Measurements from ENCODE around the gene BMP2K.

Gene BMP2K

DNA sequence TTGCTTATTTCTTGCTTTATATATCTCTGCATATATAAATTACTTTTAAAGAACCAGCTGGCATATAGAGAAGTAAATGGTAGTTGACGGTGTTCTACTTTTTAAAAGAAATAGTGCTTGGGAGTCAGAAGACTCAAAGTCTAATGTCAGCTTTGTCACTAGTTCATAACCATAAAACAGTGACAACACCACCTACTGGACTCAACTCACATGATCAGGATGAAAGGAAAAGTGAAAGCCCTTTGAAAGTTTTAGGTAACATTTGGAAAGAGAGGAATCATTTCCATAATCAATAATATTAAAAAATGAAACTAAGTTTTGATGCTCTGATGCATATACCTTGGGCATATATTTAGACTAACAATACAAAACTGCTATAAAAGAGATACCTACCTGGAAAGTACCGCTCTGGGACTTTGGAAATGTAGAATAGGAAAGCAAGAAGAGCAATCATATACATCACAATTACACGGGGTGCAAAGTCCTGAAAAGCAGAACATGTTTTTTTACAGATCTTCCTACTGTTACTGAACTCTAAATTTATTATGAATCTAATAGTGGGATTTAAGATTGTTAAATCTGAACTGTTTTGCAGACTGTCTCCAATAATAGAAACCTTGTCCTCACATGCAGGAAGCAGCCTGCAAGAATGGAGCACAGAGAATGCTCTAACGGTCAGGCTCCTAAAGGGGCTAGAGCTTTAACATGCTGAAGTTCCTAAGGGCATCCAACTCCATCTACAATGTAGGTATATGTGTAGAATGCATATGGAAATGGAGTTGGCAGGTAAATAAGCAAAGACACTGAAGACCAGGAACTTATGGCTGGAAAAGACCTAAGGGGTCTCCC is 147.5 kb downstream of the BMP2K start:
- DNase-seq (ENCODE audit: low read depth in 3 of 3, low spot score in 1 of 3): no peak

DNA sequence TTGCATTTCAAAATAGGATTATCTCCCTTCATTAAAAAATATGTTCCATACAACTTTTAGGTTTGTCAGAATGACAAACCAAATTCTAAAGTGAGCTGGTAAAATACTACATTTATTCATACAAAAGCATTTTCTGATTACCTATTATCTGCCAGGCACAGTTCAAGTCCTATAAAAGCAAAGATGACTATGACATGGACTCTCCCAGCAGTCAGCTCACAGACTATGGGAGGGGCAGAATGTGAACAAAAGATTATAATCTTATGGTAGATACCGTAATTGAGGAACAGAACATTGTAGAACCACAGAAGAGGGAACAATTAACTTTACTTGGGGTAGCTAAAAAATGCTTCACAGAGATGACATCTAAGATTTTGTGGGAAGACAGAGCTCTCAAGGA is 150.7 kb downstream of the BMP2K start:
- DNase-seq (ENCODE audit: low read depth in 3 of 3, low spot score in 1 of 3): no peak

DNA sequence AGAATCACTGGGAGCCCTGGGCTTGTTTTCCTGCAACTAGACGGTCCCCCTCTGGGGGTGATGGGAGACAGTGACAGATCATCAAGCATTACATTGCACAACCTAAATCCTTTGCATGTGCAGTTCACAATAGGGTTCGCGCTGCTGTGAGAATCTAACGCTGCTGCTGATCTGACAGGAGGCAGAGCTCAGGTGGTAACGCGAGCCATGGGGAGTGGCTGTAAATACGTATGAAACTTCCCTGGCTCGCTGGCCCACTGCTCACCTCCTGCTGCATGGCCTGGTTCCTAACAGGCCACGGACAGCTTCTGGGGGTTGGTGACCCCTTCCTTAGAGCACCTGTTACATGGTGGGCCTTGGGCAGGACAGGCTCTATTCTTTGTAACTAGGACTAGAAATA is 152.7 kb downstream of the BMP2K start:
- DNase-seq (ENCODE audit: low read depth in 3 of 3, low spot score in 1 of 3): no peak

DNA sequence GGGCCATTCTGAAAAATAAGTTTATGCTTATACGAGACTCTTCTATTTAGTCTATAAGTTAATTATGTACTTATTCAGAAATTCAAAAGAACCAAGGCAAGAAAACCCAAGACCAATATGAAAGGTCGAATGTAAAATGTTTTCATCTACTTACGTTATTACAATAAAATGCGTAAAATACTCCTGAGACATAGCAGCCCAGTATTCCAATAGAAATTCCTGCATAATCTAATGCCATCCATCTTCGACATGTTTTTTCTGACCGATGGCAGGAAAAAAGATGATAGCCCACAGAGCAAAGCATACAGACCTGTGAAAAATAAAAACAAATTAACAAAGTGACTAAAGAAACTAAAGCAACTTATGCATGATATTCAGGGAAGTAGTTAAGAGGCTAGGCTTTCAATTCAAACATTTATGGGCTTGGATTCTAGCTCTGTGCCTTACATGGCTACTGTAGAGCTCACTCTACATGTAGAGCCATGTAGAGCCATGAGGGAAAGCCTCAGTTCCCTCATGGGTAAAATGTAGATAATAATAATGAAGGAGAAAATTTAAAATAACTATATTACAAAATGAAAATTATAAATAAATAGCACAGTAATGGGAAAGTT is 154.0 kb downstream of the BMP2K start:
- DNase-seq (ENCODE audit: low read depth in 3 of 3, low spot score in 1 of 3): no peak

DNA sequence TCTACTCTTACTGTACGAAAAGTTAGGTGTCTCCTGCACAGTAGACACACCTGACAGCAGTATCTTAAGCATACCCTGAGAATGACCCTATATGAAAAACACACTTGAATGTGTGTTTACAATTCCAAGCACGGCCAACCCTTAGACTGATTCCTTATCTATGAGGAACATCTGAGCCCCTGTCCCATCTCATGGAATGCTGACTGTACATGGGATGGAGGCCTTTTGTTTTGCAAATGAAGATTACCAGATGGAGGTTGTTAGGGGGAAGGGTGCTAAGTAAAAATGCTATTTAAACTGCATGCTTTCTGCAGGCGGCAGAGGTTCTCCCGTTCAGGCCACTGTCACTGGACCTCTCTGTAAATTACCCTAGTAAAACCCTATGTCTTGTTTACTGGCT is 160.8 kb downstream of the BMP2K start:
- DNase-seq (ENCODE audit: low read depth in 3 of 3, low spot score in 1 of 3): no peak

DNA sequence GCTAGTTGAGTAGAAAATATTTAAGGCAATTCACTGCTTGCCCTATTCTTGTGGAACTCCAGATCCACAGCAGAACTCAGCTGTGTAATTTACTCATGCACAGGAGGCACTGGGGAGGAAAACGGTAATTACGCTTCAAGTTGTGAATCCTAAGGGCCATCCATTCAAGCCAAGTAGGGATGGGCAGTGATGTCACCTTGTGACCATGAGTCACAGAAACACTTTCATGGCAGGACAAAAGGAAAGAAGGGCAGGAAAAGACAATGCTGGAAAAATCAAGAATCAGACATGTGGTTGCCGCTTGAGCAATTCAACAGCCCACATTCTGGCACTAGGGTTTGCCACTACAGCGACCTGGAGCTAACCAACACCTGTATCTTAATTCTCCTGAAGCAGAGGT is 161.7 kb downstream of the BMP2K start:
- no peak for DNase-seq (ENCODE audit: low read depth in 3 of 3, low spot score in 1 of 3)

DNA sequence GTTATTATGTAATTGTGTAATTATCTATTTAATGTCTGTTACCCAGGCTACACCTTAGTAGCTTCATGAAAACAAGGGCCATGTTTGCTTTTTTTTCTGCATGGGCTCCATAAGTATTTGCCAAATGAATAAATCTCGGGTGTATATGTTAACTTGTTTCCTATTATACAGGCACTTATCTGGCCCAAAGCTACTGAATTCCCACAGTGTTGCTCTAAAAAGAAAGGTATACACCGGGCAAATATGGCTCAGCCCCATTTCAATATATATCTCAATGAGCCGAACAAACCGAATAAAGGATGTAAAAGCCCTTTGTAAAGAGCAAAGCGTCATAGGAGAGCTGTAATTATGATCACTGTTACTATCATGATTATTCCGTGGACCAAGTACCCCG is 162.3 kb downstream of the BMP2K start:
- DNase-seq (ENCODE audit: low read depth in 3 of 3, low spot score in 1 of 3): no peak

DNA sequence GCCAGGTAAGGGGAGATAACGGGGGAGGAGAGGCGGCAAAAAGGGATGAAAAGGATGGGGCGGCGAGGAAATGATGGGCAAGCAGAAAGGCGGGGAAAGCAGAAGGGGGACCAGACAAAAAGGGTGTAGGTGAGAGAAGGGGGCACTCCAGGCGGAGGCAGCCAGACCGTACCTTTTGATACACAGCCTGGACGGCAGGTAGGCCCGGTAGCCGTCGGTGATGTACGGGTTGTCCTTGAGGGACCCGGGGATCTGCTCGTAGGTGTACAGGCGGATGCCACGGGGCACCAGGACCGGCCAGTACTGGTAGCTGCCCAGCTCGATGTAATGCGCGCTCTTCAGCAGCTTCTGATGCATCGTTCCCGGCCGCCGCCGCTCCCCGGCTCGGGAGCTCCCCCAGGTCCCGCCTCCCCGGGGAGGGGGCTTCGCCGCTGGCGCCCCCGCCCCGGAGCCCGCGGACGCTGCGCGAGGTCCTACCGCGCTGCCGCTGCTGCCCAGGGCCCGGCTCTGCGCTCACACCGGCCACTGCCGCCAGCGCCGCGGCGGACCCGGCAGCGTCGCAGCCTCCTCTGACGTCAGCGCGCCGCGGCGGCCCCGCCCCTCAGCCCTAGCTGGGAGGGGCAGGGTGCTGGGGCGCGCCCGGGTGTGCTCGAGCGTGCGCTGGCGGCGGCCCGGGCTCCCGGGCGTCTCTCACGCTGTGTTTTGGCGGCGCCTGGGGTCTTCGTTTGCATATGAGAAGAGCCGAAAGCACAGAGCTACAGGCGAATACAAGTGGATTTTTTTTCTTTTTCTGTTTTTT is 162.9 kb downstream of the BMP2K start, which contains the start of gene PAQR3:
TSS of gene PAQR3 (minus strand) at position 571 of the 799 bp plus-strand sequence. CDS start at position 357, 214 bp downstream.
- peak; percentile 42 to 84 (median 66) for DNase-seq (ENCODE audit: low read depth in 3 of 3, low spot score in 1 of 3)

DNA sequence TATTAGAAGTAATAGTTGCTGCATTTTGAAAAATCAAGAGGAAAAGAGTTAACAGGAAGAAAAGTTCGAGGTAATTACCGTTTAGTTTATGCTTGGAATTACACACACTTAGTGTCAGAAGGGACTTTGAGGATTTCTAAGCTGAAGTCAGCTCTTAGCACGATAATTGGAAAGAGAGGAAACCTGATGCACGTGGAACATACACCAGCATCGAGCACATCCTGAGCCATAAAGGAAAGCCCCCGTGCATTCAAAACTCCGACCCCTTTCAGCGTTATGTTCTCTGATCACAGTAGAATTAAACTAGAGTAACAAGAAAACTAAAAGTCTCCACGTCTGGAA is 163.5 kb downstream of the BMP2K start:
- DNase-seq (ENCODE audit: low read depth in 3 of 3, low spot score in 1 of 3): no peak

- DNase-seq (ENCODE audit: low read depth in 3 of 3, low spot score in 1 of 3): no peak
Observed at GRCh38 chr4:78940752-78941151, 164.6 kb downstream of the BMP2K start.

- no peak for DNase-seq (ENCODE audit: low read depth in 3 of 3, low spot score in 1 of 3)
Observed at GRCh38 chr4:78944381-78944780, 168.2 kb downstream of the BMP2K start.

DNA sequence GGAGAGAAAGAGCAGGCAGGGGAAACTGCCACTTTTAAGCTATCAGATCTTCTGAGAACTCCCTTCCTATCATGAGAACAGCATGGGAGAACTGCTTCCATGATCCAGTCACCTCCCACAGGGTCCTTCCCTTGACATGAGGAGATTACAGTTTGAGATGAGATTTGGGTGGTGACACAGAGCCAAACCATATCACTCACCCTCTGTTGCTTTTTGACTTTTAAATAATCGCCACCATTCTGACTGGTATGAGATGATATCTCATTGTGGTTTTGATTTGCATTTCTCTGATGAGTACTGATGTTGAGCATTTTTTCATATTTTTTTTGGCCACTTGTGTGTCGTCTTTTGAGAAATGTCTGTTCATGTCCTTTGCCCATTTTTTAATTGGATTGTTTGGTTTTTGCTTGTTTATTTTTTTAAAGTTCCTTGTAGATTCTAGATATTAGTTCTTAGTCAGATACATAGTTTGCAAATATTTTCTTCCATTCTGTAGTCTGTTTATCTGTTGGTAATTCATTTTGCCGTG is 169.6 kb downstream of the BMP2K start:
- DNase-seq (ENCODE audit: low read depth in 3 of 3, low spot score in 1 of 3): no peak

- no peak for DNase-seq (ENCODE audit: low read depth in 3 of 3, low spot score in 1 of 3)
Observed at GRCh38 chr4:78949735-78950134, 173.6 kb downstream of the BMP2K start.

- no peak for DNase-seq (ENCODE audit: low read depth in 3 of 3, low spot score in 1 of 3)
Observed at GRCh38 chr4:78951862-78952472, 175.8 kb downstream of the BMP2K start.

DNA sequence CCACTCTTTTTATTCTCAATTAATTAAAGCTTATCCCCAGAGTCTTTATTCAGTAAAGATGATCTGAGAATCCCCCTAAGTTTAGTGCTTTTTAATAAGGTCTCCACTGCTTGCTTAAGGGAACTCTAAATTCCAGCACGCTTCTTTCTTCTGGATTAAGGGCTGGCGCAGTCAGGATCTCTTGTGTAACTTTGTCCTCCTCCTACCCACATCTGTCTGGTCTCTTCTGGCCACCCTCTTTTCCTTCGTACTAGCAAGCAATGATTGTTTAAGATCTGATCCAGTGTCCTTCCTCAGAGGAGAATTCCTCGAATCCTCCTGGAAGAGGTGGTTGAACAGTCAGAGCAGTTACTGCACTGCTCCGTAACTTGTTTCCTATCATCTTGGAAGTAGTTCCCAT is 177.1 kb downstream of the BMP2K start:
- DNase-seq (ENCODE audit: low read depth in 3 of 3, low spot score in 1 of 3): no peak

- DNase-seq (ENCODE audit: low read depth in 3 of 3, low spot score in 1 of 3): no peak
Observed at GRCh38 chr4:78953769-78954666, 177.9 kb downstream of the BMP2K start.

DNA sequence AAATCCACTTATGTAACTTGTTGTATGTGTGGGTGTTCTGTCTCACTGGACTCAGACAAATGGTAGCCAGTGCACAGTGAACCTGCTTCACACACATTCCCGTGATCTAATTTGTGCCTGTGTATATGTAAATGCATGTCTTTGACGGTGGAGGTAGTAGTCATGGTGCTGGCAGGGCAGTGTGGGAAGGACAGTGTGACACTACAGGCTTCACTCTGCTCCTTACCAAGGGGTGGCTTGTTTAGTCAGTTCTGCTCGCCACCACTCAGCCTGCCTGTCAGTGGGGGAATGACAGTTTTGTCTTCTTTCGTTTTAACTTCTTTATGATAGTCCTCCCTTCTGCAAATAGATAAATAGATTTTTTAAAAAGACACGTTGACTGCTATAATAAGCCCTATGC is 180.8 kb downstream of the BMP2K start:
- DNase-seq (ENCODE audit: low read depth in 3 of 3, low spot score in 1 of 3): no peak

DNA sequence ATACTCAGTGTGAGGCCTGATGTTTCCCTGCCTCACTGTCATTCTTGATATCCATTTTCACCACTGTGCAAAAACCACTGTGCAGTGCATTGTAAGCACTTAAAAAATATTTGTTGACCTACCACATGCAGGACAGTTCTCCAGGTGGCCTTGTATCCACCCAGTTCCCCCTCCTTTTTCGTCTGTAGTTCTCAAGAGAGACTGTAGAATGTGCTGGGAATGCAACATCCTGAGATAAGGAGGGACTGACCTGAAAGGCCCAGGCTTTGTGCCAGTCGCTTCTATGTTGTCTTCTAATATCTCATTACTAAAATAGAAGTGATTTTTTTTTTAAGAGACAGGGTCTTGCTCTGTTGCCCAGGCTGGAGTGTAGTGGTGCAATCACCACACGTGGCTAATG is 184.8 kb downstream of the BMP2K start:
- DNase-seq (ENCODE audit: low read depth in 3 of 3, low spot score in 1 of 3): no peak

Data from stimulated activated CD4-positive, alpha-beta T cell treated with anti-CD3 and anti-CD28 coated beads, TNF-alpha, amount 100 ng/mL, for 1 hour (primary cell).